Aorta (tissue), 5 donors: ENCODE measurements around the gene RASA4B. TPM values are rescaled to one million over a fixed set of nuclear protein-coding genes. Genes with fewer than 3 reads are reported as not detected.
"Not testable (repeated sequence)": the region's sequence is repeated elsewhere in the genome, so short reads cannot be mapped to it uniquely, and the experiment has no call there.

Experiments used
- ATAC-seq: fragments of 200-7000 bp; cut with Tn5 transposase; one replicate; pipeline ENCODE4 v1.9.1; 2022; ENCODE audit warnings: moderate library complexity; ENCODE audit not compliant: low FRiP score
- DNase-seq, 2 donors: peaks; one replicate each; pipeline ENCODE4 v3.0.0-alpha.2; 2020
- H3K27ac ChIP-seq, 2 donors: one replicate each; pipeline ENCODE4 v1.5.1; 2013; ENCODE audit warnings: low read length in 2 of 2, mild to moderate bottlenecking in 2 of 2, moderate library complexity in 2 of 2, control low read depth in 1 of 2, inconsistent platforms in 1 of 2, low read depth in 1 of 2
- H3K27me3 ChIP-seq, 2 donors: one replicate each; pipeline ENCODE4 v1.6.1; 2013; ENCODE audit warnings: control low read depth in 1 of 2, low read length in 1 of 2, mild to moderate bottlenecking in 1 of 2, moderate library complexity in 1 of 2; ENCODE audit not compliant: insufficient read depth in 2 of 2, control insufficient read depth in 1 of 2
- H3K36me3 ChIP-seq, 2 donors: one replicate each; pipeline ENCODE4 v1.6.1; 2013; ENCODE audit warnings: control low read depth in 1 of 2, low read length in 1 of 2, mild to moderate bottlenecking in 1 of 2; ENCODE audit not compliant: insufficient read depth in 2 of 2, control insufficient read depth in 1 of 2
- H3K4me1 ChIP-seq, 2 donors: one replicate each; pipeline ENCODE4 v1.6.1; 2013; ENCODE audit warnings: low read length in 2 of 2, control low read depth in 1 of 2, mild to moderate bottlenecking in 1 of 2, moderate library complexity in 1 of 2; ENCODE audit not compliant: insufficient read depth in 2 of 2, control insufficient read depth in 1 of 2
- H3K4me3 ChIP-seq, 2 donors: one replicate each; pipeline ENCODE4 v1.5.1; 2013; ENCODE audit warnings: low read length in 2 of 2, control low read depth in 1 of 2, mild to moderate bottlenecking in 1 of 2
- H3K9me3 ChIP-seq: one replicate; pipeline ENCODE4 v1.6.1; 2013; ENCODE audit warnings: mild to moderate bottlenecking, low read length; ENCODE audit not compliant: control insufficient read depth
- WGBS, 2 donors: extraction: QIAGEN DNeasy Blood & Tissue Kit; methylation state at CpG; one replicate each; pipeline ENCODE4 v1.1.7; 2013; 5-methylcytosine and 5-hydroxymethylcytosine counted together
- intact Hi-C, 2 donors: fragments of 100-400 bp; cut with DNase I; formaldehyde crosslinking; loops; one replicate each; pipeline versions ENCODE4 v1.14.2 to v1.15.0; 2022
- long read RNA-seq, 2 donors: library from polyadenylated mRNA; unstranded; transcript quantifications; one replicate each; pipeline ENCODE4 v2.0.0, GENCODE V29; 2020 to 2021
- polyA plus RNA-seq, 2 donors: library from polyadenylated mRNA; stranded (reverse); fragments of 200-250 nt; gene quantifications; one replicate each; pipeline ENCODE4 v1.2.3, GENCODE V29; 2013
- total RNA-seq, 2 donors: library from RNA; stranded (reverse); fragmentation: NEBNext Ultra II Directional; extraction: Animal tissue kit (Norgen Biotek cat#: 25700); gene quantifications; one replicate each; pipeline ENCODE4 v1.2.1, GENCODE V29; 2021
- donor health status: healthy with polysubstance abuse.
- donor health status: Bipolar disorder and iron deficiency.
- donor health status: DM: no; HTN: no; CAD: no.
- donor health status: DM: no; HTN: no; CAD: no.
- donor health status: DM: yes; HTN: yes; CAD: no.

Gene RASA4B
- total RNA-seq (10 to 100 TPM; 44.1 to 81.9 TPM), polyA plus RNA-seq (10 to 100 TPM; 14.4 to 50.9 TPM)
- long read RNA-seq, donor 1, transcript RASA4B-202 (21 exons, 2,931 nt), result major isoform, 7 of 51 reads
- long read RNA-seq, donor 1, partial matches to known transcripts, result 27 of 51 reads
- long read RNA-seq, donor 1, other reads (novel, unspliced or antisense), result 16 of 51 reads
- long read RNA-seq, donor 2, partial matches to known transcripts, result 15 of 36 reads
- long read RNA-seq, donor 2, other reads (novel, unspliced or antisense), result 18 of 36 reads

DNA sequence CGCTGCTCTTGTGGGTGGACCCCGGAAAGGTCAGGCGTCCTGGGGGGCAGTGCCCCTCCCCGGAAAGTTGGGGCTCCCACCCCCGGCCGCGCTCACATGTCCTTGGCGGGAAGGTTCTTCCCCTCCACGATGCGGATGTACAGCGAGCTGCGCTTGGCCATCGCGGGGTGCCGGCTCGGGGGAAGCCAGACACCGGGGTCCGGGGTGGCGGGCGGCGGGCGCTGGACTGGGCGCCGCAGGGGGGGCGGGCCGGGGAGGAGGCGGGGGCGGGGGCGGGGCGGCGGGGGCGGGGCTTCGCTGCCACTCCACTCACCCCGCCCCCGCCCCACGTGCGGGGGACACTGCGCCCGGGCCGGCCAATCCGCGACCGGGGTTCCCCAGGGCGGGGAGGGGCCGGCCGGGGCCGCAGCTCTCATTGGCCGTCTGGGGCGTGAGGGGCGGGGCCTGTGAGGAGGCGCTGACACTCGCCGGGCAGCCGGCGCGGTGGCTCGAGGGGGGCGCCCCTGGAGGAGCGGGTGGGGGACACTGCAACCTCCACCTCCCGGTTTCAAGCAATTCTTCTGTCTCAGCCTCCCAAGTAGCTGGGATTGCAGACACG is at the start of gene RASA4B:
TSS of gene RASA4B (minus strand) at position 228 of the 598 bp plus-strand sequence. CDS start at position 161, 67 bp downstream.
- H3K36me3 ChIP-seq, H3K4me3 ChIP-seq, H3K9me3 ChIP-seq, H3K27me3 ChIP-seq, intact Hi-C loops, H3K27ac ChIP-seq, H3K4me1 ChIP-seq: not testable (repeated sequence)
- ATAC-seq (peak; percentile 92), DNase-seq (peak; percentile 33 to 52)
- 1 to 3% methylated on average over 8 to 28 of the region's 61 CpGs for WGBS, 2 donors

DNA sequence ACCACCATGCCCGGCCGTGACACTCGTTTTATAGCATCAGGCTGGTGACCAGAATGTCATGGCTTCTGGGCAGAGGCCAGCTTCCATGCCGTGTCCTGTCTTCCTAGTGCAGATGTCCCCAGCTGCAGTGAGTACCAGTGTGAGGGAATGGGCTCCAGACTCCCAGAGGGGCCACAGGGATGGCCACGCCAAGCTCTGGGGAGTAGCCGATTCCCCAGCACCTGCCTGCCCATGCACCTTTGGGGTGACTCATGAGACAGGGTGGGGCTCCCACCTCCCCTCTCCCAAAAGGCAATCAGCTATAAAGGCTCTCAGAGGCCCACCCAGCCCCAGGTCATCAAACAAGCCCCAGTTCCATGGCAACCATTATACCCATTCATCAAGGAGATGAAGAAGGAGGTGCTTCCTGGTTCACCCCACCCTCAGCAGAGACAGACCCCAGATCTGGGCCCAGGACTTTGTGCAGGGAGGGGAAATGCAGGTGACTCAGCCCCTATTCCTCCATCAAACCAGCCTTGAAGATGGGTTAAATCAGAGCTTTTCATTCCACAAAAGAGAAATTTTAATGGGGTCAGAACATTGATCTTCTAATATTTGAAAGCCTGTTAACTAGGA is 33.3 kb upstream of the RASA4B start, which contains the start of gene SPDYE2:
TSS of gene SPDYE2 (plus strand) at position 419 of the 615 bp plus-strand sequence. CDS start 2,030 bp downstream, outside the sequence.
- H3K27me3 ChIP-seq, H3K36me3 ChIP-seq, H3K4me3 ChIP-seq, H3K4me1 ChIP-seq, DNase-seq, H3K27ac ChIP-seq, H3K9me3 ChIP-seq, intact Hi-C loops: not testable (repeated sequence)
- ATAC-seq, result peak; percentile 64
- WGBS, 2 donors, result no CpG with 5 or more reads among the region's 6 CpGs

DNA sequence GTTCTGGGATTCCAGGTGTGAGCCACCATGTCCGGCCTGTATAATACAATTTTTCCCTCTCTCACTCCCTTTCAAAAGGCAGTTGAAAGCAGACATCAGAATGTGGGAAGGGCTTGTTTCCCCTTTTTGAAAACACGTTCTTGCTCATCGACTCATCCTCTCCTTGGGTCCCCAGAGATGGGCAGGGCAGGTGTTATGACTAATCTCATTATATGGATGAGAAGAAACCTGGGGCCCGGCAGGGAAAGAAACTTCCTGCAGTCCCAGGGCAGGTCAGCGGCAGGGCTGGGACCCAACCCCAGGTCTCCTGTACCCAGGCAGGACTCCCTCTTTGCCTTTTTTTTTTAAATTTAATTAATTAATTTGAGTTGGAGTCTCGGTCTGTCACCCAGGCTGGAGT is 28.8 kb upstream of the RASA4B start:
- 100% methylated on average over 1 of the region's 6 CpGs for WGBS, 2 donors
- H3K4me3 ChIP-seq, H3K4me1 ChIP-seq, DNase-seq, intact Hi-C loops, H3K27me3 ChIP-seq, H3K9me3 ChIP-seq, H3K27ac ChIP-seq, H3K36me3 ChIP-seq, ATAC-seq: not testable (repeated sequence)

DNA sequence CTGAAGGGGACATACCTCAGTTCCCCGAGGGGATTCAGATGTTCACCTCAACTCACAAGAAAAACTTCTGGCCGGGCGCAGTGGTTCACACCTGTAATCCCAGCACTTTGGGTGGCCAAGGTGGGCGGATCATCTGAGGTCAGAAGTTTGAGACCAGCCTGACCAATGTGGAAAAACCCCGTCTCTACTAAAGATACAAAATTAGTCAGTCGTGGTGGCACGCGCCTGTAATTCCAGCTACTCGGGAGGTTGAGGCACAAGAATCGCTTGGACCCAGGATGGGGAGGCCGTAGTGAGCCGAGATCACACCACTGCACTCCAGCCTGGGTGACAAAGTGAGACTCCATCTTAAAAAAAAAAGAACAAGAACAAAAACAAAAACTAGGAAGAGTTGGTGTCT is 27.7 kb upstream of the RASA4B start:
- H3K4me1 ChIP-seq, H3K27me3 ChIP-seq, H3K4me3 ChIP-seq, ATAC-seq, H3K27ac ChIP-seq, H3K36me3 ChIP-seq, DNase-seq, intact Hi-C loops, H3K9me3 ChIP-seq: not testable (repeated sequence)
- WGBS, 2 donors, result 93 to 96% methylated on average over 8 of the region's 12 CpGs

DNA sequence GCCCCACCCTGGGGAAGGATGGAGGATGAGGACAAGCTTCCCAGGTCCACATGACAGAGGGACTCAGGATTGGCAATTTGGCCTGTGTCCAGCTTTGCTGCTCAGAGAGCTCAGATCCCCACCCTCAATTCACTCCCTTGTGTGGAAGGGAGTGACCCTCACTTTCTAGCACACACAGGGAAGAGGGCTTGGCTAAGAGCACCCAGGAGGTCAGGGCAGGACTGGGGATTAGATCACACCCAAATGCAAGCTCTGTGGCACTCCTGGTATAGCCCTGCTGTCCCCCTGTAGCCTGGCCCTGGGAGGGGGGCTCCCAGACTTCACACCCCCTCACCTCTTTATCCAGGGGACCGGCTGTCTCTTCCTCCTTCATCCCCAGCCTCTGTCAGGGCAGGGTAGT is 26.8 kb upstream of the RASA4B start:
- WGBS, 2 donors, result no CpG with 5 or more reads among the region's 1 CpG
- ATAC-seq, intact Hi-C loops: not testable (repeated sequence)

DNA sequence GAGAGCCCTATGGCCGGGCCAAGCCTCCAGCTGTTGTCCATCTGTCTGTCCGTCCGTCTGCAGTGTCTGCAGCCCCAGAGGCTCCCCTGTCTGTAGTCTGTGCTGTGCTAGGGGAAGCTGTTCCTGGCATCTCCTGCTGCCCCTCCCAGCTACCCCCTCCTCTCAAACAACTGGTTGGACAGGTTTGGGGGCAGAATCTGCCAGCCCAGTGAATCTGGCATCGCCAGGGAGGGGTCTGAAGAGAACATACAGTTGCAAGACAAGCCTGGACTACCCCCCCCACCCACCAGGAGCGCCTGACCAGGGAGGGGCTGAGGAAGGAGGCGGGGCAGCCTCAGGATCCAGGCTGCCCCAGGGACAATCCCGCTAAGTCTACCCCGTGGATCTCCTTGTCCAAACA is 26.0 kb upstream of the RASA4B start, which contains the start of gene UPK3BL2:
TSS of gene UPK3BL2 (minus strand) at position 101 of the 400 bp plus-strand sequence. CDS start at position 41, 60 bp downstream.
- H3K36me3 ChIP-seq, ATAC-seq, H3K4me3 ChIP-seq, H3K9me3 ChIP-seq, intact Hi-C loops, H3K27me3 ChIP-seq, H3K4me1 ChIP-seq, DNase-seq, H3K27ac ChIP-seq: not testable (repeated sequence)
- no CpG with 5 or more reads among the region's 8 CpGs for WGBS, 2 donors

More for the DNA sequence above, 26.8 kb upstream of the RASA4B start:
- not testable (repeated sequence) for H3K36me3 ChIP-seq, H3K4me1 ChIP-seq, DNase-seq, H3K9me3 ChIP-seq, H3K27me3 ChIP-seq, H3K4me3 ChIP-seq, H3K27ac ChIP-seq

DNA sequence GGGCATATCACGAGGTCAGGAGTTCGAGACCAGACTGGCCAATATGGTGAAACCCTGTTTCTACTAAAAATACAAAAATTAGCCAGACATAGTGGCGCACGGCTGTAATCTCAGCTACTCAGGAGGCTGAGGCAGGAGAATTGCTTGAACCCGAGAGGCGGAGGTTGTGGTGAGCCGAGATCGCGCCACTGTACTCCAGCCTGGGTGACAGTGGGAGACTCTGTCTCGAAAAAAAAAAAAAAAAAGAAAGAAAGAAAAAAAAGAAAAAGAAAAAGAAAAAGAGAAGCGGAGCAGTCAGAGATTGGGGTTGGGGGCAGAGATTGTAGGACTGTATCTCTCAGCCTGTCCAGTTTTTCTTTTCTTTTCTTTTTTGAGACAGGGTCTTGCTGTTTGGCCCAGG is 25.2 kb upstream of the RASA4B start:
- intact Hi-C loops, H3K9me3 ChIP-seq, H3K4me3 ChIP-seq, H3K4me1 ChIP-seq, H3K27ac ChIP-seq, H3K36me3 ChIP-seq, ATAC-seq, H3K27me3 ChIP-seq: not testable (repeated sequence)
- peak in 1 of 2 donors; percentile 37 for DNase-seq
- WGBS, 2 donors, result 93 to 94% methylated on average over 7 of the region's 11 CpGs

DNA sequence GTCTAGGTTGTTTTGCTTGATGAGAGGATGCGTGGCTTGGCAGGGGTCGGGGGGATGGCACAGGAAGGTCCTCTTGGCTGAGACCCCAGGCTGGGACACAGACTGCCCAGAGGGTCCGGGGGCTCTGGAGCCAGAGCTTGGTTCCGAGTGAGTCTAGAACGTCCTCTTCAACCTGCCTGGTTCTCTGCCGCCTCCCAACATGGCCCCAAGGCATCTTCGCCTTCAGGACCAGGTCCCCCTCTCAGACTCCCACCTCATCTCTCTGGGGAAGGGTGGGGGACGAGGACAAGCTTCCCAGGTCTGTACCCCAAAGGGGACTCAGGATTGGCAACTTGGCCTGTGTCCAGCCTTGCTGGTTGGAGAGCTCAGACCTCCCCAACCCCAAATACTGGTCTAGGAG is 24.5 kb upstream of the RASA4B start:
- peak; percentile 8 for ATAC-seq
- H3K4me3 ChIP-seq, intact Hi-C loops, H3K36me3 ChIP-seq, H3K27ac ChIP-seq, H3K9me3 ChIP-seq, H3K27me3 ChIP-seq, H3K4me1 ChIP-seq: not testable (repeated sequence)
- 94 to 98% methylated on average over 3 to 4 of the region's 8 CpGs for WGBS, 2 donors
- DNase-seq, result peak in 1 of 2 donors; percentile 17
